Epithelial cell of proximal tubule (primary cell): Measurements from ENCODE around the gene SPINK7. TPM values are rescaled to one million over a fixed set of nuclear protein-coding genes. Genes with fewer than 3 reads are reported as not detected.
A peak's percentile ranks its signal among the peaks of the same experiment; 100 is the strongest.
"Not testable (repeated sequence)": the region's sequence is repeated elsewhere in the genome, so short reads cannot be mapped to it uniquely, and the experiment has no call there.

Experiments
- DNase-seq: peaks from one replicate; pipeline ENCODE4 v3.0.0-alpha.2; 2011; ENCODE audit warnings: low read depth
- H3K4me3 ChIP-seq: 2 replicates; pipeline ENCODE4 v1.5.1; 2011; ENCODE audit warnings: low read depth, mild to moderate bottlenecking, low read length
- CTCF ChIP-seq: conservative IDR thresholded peaks from 2 replicates; pipeline ENCODE4 v1.5.1; 2012; ENCODE audit warnings: low read depth, mild to moderate bottlenecking, low read length
- total RNA-seq: library from RNA; depleted of rRNA; stranded (reverse); fragments of >200 nt; gene quantifications from 2 replicates; pipeline ENCODE4 v1.2.3, GENCODE V29; 2015

Gene SPINK7
- not detected in 2 replicates for total RNA-seq

- DNase-seq = no peak
- TF ChIP-seq CTCF = no peak
- no peak within 1 kb of the TSS for H3K4me3 ChIP-seq
Measured at GRCh38 chr5:148312153-148312552, at the start of gene SPINK7. Gene SPINK7, plus strand, starts transcription at chr5:148312423. Its CDS starts 61 bp downstream, at chr5:148312484.

DNA sequence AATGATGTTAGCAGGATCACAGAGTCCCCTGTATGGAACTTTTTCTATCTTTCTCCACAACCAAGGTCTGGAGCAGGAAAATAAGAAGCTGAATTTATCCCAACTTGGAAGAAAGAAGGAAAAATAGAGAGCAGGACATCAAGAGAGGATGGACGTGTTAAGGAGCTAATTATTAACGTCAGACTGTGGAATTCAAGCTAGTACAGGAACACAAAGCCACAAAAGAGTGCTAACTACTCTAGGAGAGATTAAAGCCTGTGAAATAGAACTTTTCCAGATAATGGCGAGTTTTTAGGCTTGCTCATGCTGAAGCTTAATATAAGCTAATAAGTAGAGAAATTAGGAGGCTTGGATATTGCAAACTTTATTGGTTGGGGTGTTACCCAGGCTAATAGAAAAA, 44.3 kb upstream of the SPINK7 start:
- peak overlapping the region; percentile 39 for H3K4me3 ChIP-seq
- DNase-seq = peak; percentile 64
- no peak for TF ChIP-seq CTCF

DNA sequence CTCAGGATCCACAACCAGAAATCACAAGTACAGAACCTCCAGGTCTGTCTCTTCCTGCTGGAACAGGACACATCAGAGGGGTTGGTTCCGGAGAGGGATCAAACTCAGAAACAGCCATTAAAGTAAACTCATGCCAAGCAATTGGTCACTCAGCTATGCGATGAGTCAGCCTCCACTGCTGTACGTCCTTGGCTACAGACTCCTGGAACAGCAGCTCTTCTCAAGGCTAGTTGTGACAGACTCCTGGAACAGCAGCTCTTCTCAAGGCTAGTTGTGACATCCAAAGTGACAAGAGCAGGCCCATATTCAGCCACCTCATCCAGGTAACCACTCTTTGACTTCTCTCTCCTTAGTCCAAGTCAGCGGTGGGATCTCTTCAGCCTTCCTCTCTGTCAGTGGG, 43.7 kb upstream of the SPINK7 start, which contains the start of gene SPINK13:
Gene SPINK13, plus strand, starts transcription at position 229 of the 400 bp plus-strand sequence. CDS start 1,279 bp downstream, outside the sequence.
- peak; percentile 87 for DNase-seq
- H3K4me3 ChIP-seq = peak within 1 kb of the TSS; percentile 39
- TF ChIP-seq CTCF = no peak

DNA sequence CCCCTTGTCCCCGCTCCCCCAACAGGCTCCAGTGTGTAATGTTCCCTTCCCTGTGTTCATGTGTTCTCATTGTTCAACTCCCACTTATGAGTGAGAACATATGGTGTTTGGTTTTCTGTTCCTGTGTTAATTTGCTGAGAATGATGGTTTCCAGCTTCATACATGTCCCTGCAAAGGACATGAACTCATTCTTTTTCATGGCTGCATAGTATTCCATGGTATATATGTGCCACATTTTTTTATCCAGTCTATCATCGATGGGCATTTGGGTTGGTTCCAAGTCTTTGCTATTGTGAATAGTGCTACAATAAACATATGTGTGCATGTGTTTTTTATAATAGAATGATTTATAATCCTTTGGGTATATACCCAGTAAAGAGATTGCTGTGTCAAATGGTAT, 37.1 kb upstream of the SPINK7 start:
- DNase-seq, H3K4me3 ChIP-seq: not testable (repeated sequence)

GRCh38 chr5:148280893-148281292, 31.3 kb upstream of the SPINK7 start:
- not testable (repeated sequence) for H3K4me3 ChIP-seq, DNase-seq

DNA sequence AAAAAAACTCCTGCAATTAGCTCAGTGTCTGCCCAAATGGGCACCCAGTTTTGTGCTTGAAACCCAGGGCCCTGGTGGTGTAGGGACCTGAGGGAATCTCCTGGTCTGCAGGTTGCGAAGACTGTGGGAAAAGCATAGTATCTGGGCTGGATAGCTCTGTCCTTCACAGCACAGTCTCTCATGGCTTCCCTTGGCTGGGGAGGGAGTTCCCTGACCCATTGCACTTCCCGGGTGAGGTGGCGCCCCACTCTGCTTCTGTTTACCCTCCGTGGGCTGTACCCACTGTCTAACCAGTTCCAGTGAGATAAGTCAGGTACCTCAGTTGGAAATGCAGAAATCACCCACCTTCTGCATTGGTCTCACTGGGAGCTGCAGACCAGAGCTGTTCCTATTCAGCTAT, 30.9 kb upstream of the SPINK7 start:
- DNase-seq, H3K4me3 ChIP-seq: not testable (repeated sequence)

DNA sequence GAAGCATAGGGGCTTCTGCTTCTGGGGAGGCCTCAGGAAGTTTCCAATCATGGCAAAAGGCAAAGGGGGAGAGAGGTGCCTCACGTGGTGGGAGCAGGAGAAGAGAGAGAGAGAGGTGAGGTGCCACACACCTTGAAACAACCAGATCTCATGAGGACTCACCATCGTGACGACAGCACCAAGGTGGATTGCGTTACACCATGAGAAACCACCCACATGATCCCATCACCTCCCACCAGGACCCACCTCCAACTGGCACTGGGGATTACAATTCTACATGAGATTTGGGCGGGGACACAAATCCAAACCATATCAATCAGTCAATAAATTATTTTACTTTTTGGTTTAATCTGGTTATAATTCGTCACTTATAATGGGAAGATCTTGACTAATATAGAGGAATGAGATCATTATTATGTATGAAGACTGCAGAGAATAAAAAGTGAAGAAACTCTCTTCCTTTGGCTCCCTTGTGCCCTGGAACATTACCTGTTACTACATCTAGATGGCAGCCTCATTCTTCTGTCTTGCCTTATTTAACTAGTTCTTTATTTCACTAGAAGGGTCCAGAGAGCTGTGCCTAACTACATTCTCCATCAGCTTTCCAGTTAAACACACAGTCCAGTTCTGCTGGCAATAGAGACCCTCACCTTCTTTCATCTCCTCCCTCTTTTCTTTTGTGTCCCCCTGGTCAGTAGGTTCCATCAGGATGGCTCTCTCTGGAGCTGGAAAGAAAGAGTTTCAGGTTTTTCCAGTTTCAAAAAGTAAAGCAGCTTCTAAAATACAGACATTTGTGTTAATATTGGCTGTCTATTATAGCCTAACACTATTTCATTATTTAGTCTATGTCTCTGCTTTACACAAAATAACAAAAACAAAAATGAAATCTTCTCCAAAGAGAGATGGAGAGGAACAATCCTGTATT, 21.7 kb upstream of the SPINK7 start:
- DNase-seq = no peak
- H3K4me3 ChIP-seq = no peak overlapping the region
- peak; percentile 66 for TF ChIP-seq CTCF

GRCh38 chr5:148297731-148298130, 14.5 kb upstream of the SPINK7 start:
- no peak overlapping the region for H3K4me3 ChIP-seq
- no peak for DNase-seq
- TF ChIP-seq CTCF = no peak
